GM12878 (cell line): ENCODE results near the gene WNT5A. TPM values are rescaled to one million over a fixed set of nuclear protein-coding genes. Genes with fewer than 3 reads are reported as not detected.

Experiments used
- ATAC-seq: fragments of 200-7000 bp; cut with Tn5 transposase; 3 replicates; pipeline ENCODE4 v1.9.1; 2020; ENCODE audit warnings: mild to moderate bottlenecking, moderate library complexity
- BruUV-seq: library from RNA; stranded (reverse); fragments of 400-500 nt; replicated peaks from 2 replicates; lab custom pipeline; 2021; lab: Mats Ljungman, UMichigan
- CTCF ChIA-PET: fragments of 300-600 bp; sonication (Branson Sonifier 250); formaldehyde crosslinking; extraction: SDS; loops from one replicate; lab custom pipeline; 2021; ENCODE audit warnings: inconsistent platforms; lab: Yijun Ruan, JAX
- POLR2A ChIA-PET: fragments of 350-600 bp; formaldehyde crosslinking; extraction: SDS; loops from one replicate; lab custom pipeline; 2021; ENCODE audit warnings: inconsistent platforms; lab: Charles Lee
- RAD21 ChIA-PET: fragments of 300-600 bp; sonication (Branson Sonifier 250); formaldehyde crosslinking; loops from one replicate; lab custom pipeline; 2023; ENCODE audit warnings: antibody characterized with exemption; ENCODE audit not compliant: unreplicated experiment; lab: Charles Lee
- SMC1A ChIA-PET: fragments of 300-600 bp; sonication (Branson Sonifier 250); formaldehyde crosslinking; loops from one replicate; lab custom pipeline; 2023; ENCODE audit not compliant: unreplicated experiment, uncharacterized antibody; lab: Charles Lee
- DNase-seq: peaks from one replicate; pipeline ENCODE4 v3.0.0-alpha.2; 2011; ENCODE audit warnings: low read depth, low spot score
- FAIRE-seq: peaks from 3 replicates; lab custom pipeline; 2011; peaks lifted over from hg19 to GRCh38; lab: Jason Lieb, UNC
- H2AFZ ChIP-seq: 2 replicates; pipeline ENCODE4 v1.6.0; 2011; ENCODE audit warnings: low read depth, low read length, control low read depth; ENCODE audit not compliant: control insufficient read depth
- H3K27ac ChIP-seq: 2 replicates; pipeline ENCODE4 v1.5.1; 2011; ENCODE audit warnings: control low read depth; ENCODE audit not compliant: control insufficient read depth, insufficient read depth
- H3K27me3 ChIP-seq, 2 experiments: replicated peaks in 1 of 2; 2 replicates each; pipeline versions ENCODE4 v1.6.0 to v1.6.1; 2011; ENCODE audit warnings: low read length in 1 of 2; ENCODE audit not compliant: control insufficient read depth in 2 of 2, insufficient read depth in 2 of 2
- H3K36me3 ChIP-seq, 2 experiments: 2 replicates each; pipeline ENCODE4 v1.5.1; 2011; ENCODE audit warnings: low read length in 1 of 2; ENCODE audit not compliant: control insufficient read depth in 2 of 2, insufficient read depth in 2 of 2
- H3K4me1 ChIP-seq: 2 replicates; pipeline ENCODE4 v1.6.1; 2011; ENCODE audit warnings: mild to moderate bottlenecking, low read length, moderate library complexity, mixed read lengths; ENCODE audit not compliant: control insufficient read depth, insufficient read depth
- H3K4me2 ChIP-seq: 2 replicates; pipeline ENCODE4 v1.6.0; 2011; ENCODE audit warnings: control low read depth; ENCODE audit not compliant: control insufficient read depth, insufficient read depth
- H3K4me3 ChIP-seq: fragments of 200-600 bp; sonication (generic); 2 replicates; pipeline ENCODE4 v1.5.1; 2016
- H3K79me2 ChIP-seq: 2 replicates; pipeline ENCODE4 v1.6.0; 2011; ENCODE audit warnings: low read length; ENCODE audit not compliant: control insufficient read depth, insufficient read depth
- H3K9ac ChIP-seq: 2 replicates; pipeline ENCODE4 v1.8.0; 2011; ENCODE audit warnings: low read length, control low read depth, mixed read lengths; ENCODE audit not compliant: control insufficient read depth, insufficient read depth
- H3K9me3 ChIP-seq: replicated peaks from 3 replicates; pipeline ENCODE4 v1.5.1; 2011; ENCODE audit warnings: mild to moderate bottlenecking, low read length; ENCODE audit not compliant: control insufficient read depth, insufficient read depth
- H4K20me1 ChIP-seq: 2 replicates; pipeline ENCODE4 v1.6.0; 2011; ENCODE audit not compliant: control insufficient read depth, insufficient read depth
- ESRRA ChIP-seq: IDR thresholded peaks from 2 replicates; pipeline ENCODE4 v1.6.1; 2012; ENCODE audit warnings: mild to moderate bottlenecking, low read length, improper control_type of control experiment
- IKZF1 ChIP-seq: fragments of 450-650 bp; conservative IDR thresholded peaks from 2 replicates; pipeline ENCODE4 v1.6.1; 2017; ENCODE audit warnings: antibody characterized with exemption, mild to moderate bottlenecking
- IRF4 ChIP-seq: IDR thresholded peaks from 2 replicates; pipeline ENCODE4 v1.6.1; 2011; ENCODE audit warnings: low read depth, low read length
- MXI1 ChIP-seq: fragments of 150-350 bp; IDR thresholded peaks from 2 replicates; pipeline ENCODE4 v1.6.1; 2011; ENCODE audit warnings: low read depth, mild to moderate bottlenecking, inconsistent platforms, low read length, improper control_type of control experiment
- PAX5 ChIP-seq: IDR thresholded peaks from 2 replicates; pipeline ENCODE4 v1.6.1; 2011; ENCODE audit warnings: low read depth, low read length, borderline replicate concordance
- PML ChIP-seq: IDR thresholded peaks from 2 replicates; pipeline ENCODE4 v1.6.1; 2012; ENCODE audit warnings: low read length, inconsistent platforms
- RBBP5 ChIP-seq: fragments of 200-600 bp; sonication (generic); conservative IDR thresholded peaks from 2 replicates; pipeline ENCODE4 v1.6.1; 2016
- SMAD1 ChIP-seq: fragments of 450-650 bp; IDR thresholded peaks from 2 replicates; pipeline ENCODE4 v1.6.1; 2018; ENCODE audit warnings: mild to moderate bottlenecking, low read depth; ENCODE audit not compliant: partially characterized antibody
- SPI1 ChIP-seq: IDR thresholded peaks from 2 replicates; pipeline ENCODE4 v1.6.1; 2011; ENCODE audit warnings: low read depth, mild to moderate bottlenecking, low read length, moderate library complexity, borderline replicate concordance; ENCODE audit not compliant: insufficient read depth
- TCF7 ChIP-seq: IDR thresholded peaks from 2 replicates; pipeline ENCODE4 v1.6.1; 2014; ENCODE audit warnings: antibody characterized with exemption, borderline replicate concordance
- WGBS: methylation state at CpG from one replicate; pipeline ENCODE4 v1.1.6; 2016; ENCODE audit warnings: low lambda C conversion rate; ENCODE audit not compliant: insufficient replicate concordance, insufficient coverage; ENCODE audit errors: missing lambda C conversion rate; 5-methylcytosine and 5-hydroxymethylcytosine counted together
- in situ Hi-C: fragments of 300-500 bp; cut with MboI; formaldehyde crosslinking; loops from 9 replicates; pipeline ENCODE4 v1.14.3; 2018; ENCODE audit warnings: mixed read lengths
- intact Hi-C: fragments of 100-400 bp; cut with micrococcal nuclease; formaldehyde crosslinking; loops from one replicate; pipeline ENCODE4 v1.14.2; 2022; ENCODE audit not compliant: unreplicated experiment
- polyA plus RNA-seq, 11 experiments: library from polyadenylated mRNA; depleted of rRNA in 4 of 11; unstranded in 6 of 11; stranded (reverse) in 5 of 11; fragments of >200 nt; fragmentation: Nextera tagmentation in 4 of 11; fragmentation: Illumina TruSeq in 1 of 11; extraction: Ambion mirVana in 4 of 11; extraction: Trizol in 1 of 11; gene quantifications; 1 replicate in 1 of 11; 2 replicates in 10 of 11; pipeline versions ENCODE4 v1.2.1 to v1.2.3, GENCODE V29; 2011 to 2016; ENCODE audit warnings: inconsistent platforms in 2 of 11, missing spikeins in 2 of 11, low read depth in 1 of 11
- total RNA-seq, 4 experiments: library from RNA; depleted of rRNA in 3 of 4; stranded (reverse); fragments of >200 nt in 3 of 4; fragmentation: Illumina TruSeq in 1 of 4; extraction: Trizol in 1 of 4; gene quantifications; 2 replicates each; pipeline versions ENCODE4 v1.2.1 to v1.2.3, GENCODE V29; 2013 to 2021
- TF ChIP-seq, protein P1 (sequence below): fragments of 150-350 bp; IDR thresholded peaks from 2 replicates; pipeline ENCODE4 v1.6.1; 2016; ENCODE audit warnings: low read depth, low read length

WNT5A gene
- total and polyA plus RNA-seq, 10 of the 15 experiments (the other 5 are each of a cell fraction or from before 2014, with no cell fraction given): 0.06 to 2.8 (median 0.39) TPM

DNA sequence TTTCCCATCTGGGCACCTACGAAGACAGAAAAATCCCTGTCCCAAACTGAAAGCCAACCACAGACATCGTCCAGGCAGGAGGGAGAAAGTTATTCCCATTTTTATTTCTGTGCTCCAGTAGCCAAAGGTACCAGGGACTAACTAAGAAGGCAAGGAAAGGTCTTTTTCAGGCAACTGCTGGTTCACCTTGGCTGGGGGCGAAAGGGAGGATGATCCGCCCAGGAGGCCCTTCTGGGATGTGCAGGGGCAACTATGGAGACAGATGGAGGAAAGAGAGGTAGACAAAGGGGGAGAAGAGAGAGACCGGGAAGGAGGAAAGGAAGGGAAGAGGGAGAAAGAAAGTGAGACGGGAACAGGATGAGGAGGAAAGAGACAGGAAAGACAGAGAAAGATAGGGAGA is 13.3 kb downstream of the WNT5A start (continued):
- no peak for TF ChIP-seq IRF4
- no peak for TF ChIP-seq IKZF1
- TF ChIP-seq MXI1: no peak

DNA sequence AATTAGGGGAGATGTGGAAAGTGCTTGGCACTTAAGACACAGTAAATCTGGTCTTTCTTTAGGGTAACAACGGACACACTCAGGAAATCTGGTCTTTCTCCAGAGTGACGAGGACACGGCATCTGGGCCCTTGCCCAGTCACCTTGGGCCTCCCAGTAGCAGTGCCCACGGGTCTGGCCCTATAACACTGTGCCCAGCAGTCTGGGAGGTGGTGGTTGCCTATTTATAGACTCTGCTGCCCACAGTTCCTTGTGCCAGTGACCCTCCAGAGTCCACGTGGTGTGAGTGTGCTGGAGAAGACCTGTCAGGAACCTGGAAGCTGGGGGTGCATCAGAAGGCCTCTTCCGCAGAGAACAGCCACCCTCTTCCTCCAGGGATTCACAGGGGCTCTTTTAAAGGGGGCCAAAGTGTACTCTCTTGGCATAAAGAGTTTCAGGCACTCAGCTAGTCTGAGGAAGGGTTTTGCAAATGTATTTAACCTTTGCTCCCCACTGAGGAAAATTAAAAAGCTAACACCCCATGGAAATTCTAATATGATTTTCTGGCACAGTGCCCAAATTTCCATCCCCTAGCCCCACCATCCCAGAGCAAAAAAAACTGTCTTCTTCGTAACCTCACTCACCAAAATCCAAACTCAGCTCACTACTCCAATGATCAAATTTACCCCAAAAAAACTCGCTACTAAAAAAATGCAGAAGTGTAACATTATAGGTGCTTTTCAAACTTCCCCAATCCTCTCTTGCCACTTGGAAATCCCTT is 15.4 kb downstream of the WNT5A start:
- H3K9ac ChIP-seq: no peak overlapping the region
- RAD21 ChIA-PET: no interaction called here
- TF ChIP-seq SPI1: peak; percentile 58; the same call in 1 of the 2 replicates
- TF ChIP-seq PAX5: no peak
- TF ChIP-seq, all 136 proteins: peak for 1
- no peaks in the 10 kb centered on the region for H3K9me3 ChIP-seq
- H3K27ac ChIP-seq: no peak overlapping the region
- intact Hi-C loops (no loop called here), in situ Hi-C loops (no loop called here)
- SMC1A ChIA-PET: no interaction called here
- H3K4me1 ChIP-seq: no peaks in the 10 kb centered on the region
- POLR2A ChIA-PET: no interaction called here
- no TSS peak for BruUV-seq
- CTCF ChIA-PET: no interaction called here
- no peaks in the 10 kb centered on the region for H3K79me2 ChIP-seq
- H3K4me3 ChIP-seq: no peak overlapping the region
- DNase-seq (no peak), FAIRE-seq (no peak), ATAC-seq (no peak)
- H3K27me3 ChIP-seq: no peaks in the 10 kb centered on the region
- whole genome bisulfite sequencing: 25% methylated on average over 8 of the region's 8 CpGs
- H2AFZ ChIP-seq: no peak overlapping the region
- H3K4me2 ChIP-seq: no peak overlapping the region
- no peaks in the 10 kb centered on the region for H3K36me3 ChIP-seq
- H4K20me1 ChIP-seq: no peaks in the 10 kb centered on the region

DNA sequence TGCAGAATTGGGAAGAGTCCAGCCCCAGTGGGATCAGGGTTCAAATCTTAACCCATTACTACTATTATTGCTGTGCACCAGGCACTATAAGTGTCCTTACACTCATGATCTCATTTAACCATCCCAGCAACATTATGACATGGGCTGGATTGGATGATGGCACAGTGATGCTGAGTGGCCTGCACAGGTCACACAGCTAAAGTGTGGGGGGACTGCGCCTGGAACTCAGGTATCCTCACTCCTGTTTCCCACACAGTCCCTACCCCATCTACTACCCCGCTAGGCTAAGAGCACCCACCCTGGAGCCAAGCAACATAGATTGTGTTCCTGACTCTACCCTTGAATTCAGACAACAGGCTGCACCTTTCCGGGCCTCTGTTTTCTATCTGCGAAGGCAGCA is 16.0 kb downstream of the WNT5A start:
- intact Hi-C loops: no loop called here
- ChIA-PET SMC1A (no interaction called here), CTCF (no interaction called here), POLR2A (no interaction called here), RAD21 (interaction anchor here (0.7 kb wide), 1 partner anchor 250 kb away, joined by 3 read pairs; no protein-coding TSS in a partner anchor)
- 53% methylated on average over 4 of the region's 4 CpGs for WGBS
- ATAC-seq (no peak), DNase-seq (no peak), FAIRE-seq (no peak)
- Histone ChIP-seq H3K4me2 (no peak overlapping the region), H3K79me2 (no peaks in the 10 kb centered on the region), H4K20me1 (no peaks in the 10 kb centered on the region), H3K4me3 (no peak overlapping the region), H3K36me3 (no peaks in the 10 kb centered on the region), H2AFZ (no peak overlapping the region), H3K9ac (no peak overlapping the region), H3K4me1 (no peaks in the 10 kb centered on the region), H3K9me3 (no peaks in the 10 kb centered on the region), H3K27me3 (no peaks in the 10 kb centered on the region), H3K27ac (no peak overlapping the region)
- no TSS peak for BruUV-seq
- in situ Hi-C loops: no loop called here
- TF ChIP-seq PML (no peak), ESRRA (no peak), RBBP5 (no peak), TCF7 (no peak), SMAD1 (no peak)
- TF ChIP-seq, protein P1, sequence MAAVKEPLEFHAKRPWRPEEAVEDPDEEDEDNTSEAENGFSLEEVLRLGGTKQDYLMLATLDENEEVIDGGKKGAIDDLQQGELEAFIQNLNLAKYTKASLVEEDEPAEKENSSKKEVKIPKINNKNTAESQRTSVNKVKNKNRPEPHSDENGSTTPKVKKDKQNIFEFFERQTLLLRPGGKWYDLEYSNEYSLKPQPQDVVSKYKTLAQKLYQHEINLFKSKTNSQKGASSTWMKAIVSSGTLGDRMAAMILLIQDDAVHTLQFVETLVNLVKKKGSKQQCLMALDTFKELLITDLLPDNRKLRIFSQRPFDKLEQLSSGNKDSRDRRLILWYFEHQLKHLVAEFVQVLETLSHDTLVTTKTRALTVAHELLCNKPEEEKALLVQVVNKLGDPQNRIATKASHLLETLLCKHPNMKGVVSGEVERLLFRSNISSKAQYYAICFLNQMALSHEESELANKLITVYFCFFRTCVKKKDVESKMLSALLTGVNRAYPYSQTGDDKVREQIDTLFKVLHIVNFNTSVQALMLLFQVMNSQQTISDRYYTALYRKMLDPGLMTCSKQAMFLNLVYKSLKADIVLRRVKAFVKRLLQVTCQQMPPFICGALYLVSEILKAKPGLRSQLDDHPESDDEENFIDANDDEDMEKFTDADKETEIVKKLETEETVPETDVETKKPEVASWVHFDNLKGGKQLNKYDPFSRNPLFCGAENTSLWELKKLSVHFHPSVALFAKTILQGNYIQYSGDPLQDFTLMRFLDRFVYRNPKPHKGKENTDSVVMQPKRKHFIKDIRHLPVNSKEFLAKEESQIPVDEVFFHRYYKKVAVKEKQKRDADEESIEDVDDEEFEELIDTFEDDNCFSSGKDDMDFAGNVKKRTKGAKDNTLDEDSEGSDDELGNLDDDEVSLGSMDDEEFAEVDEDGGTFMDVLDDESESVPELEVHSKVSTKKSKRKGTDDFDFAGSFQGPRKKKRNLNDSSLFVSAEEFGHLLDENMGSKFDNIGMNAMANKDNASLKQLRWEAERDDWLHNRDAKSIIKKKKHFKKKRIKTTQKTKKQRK: no peak
